GM21381 (cell line): ENCODE measurements around the gene EHMT2.

Source experiments
- ATAC-seq: cut with Tn5 transposase; IDR thresholded peaks from one replicate; pipeline ENCODE4 v1.9.1; 2021; ENCODE audit warnings: mild to moderate bottlenecking, moderate library complexity; ENCODE audit not compliant: unreplicated experiment

Gene EHMT2

GRCh38 chr6:31889331-31889972 lies 8.0 kb downstream of the EHMT2 start:
- ATAC-seq: no peak

- no peak for ATAC-seq
These were observed 8.9 kb downstream of the EHMT2 start for GRCh38 chr6:31888276-31889258.

GRCh38 chr6:31887173-31888007 lies 10.1 kb downstream of the EHMT2 start:
- no peak for ATAC-seq

GRCh38 chr6:31886541-31886991 lies 10.9 kb downstream of the EHMT2 start:
- no peak for ATAC-seq

- ATAC-seq: no peak
These were observed 12.9 kb downstream of the EHMT2 start for GRCh38 chr6:31884528-31885035.

- ATAC-seq: no peak
These were observed 13.8 kb downstream of the EHMT2 start for GRCh38 chr6:31883676-31884075.

- no peak for ATAC-seq
These were observed 15.2 kb downstream of the EHMT2 start for GRCh38 chr6:31882344-31882743.

GRCh38 chr6:31881136-31881859 lies 16.2 kb downstream of the EHMT2 start:
- ATAC-seq: no peak

- ATAC-seq: no peak
These were observed 16.9 kb downstream of the EHMT2 start for GRCh38 chr6:31880616-31881015.

GRCh38 chr6:31879901-31880300 lies 17.6 kb downstream of the EHMT2 start:
- ATAC-seq: no peak

- ATAC-seq: no peak
These were observed 18.4 kb downstream of the EHMT2 start for GRCh38 chr6:31879143-31879542.

GRCh38 chr6:31878726-31879125 lies 18.8 kb downstream of the EHMT2 start, which contains the start of gene SLC44A4:
Gene SLC44A4 (minus strand): TSS chr6:31878997. CDS start chr6:31878980, 17 bp downstream.
- no peak for ATAC-seq

- ATAC-seq: no peak
These were observed 19.3 kb downstream of the EHMT2 start for GRCh38 chr6:31878222-31878621.

GRCh38 chr6:31877651-31878161 lies 19.8 kb downstream of the EHMT2 start:
- no peak for ATAC-seq

- ATAC-seq: no peak
These were observed 20.3 kb downstream of the EHMT2 start for GRCh38 chr6:31877125-31877650.

- ATAC-seq: no peak
These were observed 21.1 kb downstream of the EHMT2 start for GRCh38 chr6:31876357-31876756.

- no peak for ATAC-seq
These were observed 21.6 kb downstream of the EHMT2 start for GRCh38 chr6:31875877-31876276.

- ATAC-seq: no peak
These were observed 22.5 kb downstream of the EHMT2 start for GRCh38 chr6:31874836-31875572.

GRCh38 chr6:31874084-31874670 lies 23.3 kb downstream of the EHMT2 start:
- no peak for ATAC-seq
